ENCODE data around the gene ATIC.

DNA sequence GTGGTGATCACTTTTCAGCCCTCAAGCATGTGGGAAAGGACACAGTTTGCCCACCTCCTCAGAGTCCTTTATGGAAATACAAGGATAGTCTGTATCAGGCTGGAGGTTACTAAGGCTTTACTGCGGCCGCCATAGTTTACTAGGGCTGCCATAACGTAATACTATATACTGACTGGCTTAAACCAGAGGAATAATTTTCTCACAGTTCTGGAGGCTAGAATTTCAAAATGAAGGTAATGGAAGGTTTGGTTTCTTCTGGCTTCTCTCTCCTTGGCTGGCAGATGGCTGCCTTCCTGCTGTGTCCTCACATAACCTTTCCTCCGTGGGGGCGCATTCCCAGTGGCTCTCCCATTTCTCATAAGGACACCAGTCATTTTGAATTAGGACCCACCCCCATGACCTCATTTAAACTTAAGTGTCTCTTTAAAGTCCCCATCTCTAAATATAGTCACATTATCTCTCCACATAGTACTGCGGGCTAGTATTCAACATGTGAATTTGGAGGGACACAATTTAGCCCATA lies 12.5 kb upstream of the ATIC start:
- TF ChIP-seq, protein P1, sequence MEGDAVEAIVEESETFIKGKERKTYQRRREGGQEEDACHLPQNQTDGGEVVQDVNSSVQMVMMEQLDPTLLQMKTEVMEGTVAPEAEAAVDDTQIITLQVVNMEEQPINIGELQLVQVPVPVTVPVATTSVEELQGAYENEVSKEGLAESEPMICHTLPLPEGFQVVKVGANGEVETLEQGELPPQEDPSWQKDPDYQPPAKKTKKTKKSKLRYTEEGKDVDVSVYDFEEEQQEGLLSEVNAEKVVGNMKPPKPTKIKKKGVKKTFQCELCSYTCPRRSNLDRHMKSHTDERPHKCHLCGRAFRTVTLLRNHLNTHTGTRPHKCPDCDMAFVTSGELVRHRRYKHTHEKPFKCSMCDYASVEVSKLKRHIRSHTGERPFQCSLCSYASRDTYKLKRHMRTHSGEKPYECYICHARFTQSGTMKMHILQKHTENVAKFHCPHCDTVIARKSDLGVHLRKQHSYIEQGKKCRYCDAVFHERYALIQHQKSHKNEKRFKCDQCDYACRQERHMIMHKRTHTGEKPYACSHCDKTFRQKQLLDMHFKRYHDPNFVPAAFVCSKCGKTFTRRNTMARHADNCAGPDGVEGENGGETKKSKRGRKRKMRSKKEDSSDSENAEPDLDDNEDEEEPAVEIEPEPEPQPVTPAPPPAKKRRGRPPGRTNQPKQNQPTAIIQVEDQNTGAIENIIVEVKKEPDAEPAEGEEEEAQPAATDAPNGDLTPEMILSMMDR (IDR thresholded peaks at IDR 0.05) = no peak
- no peak for TF ChIP-seq POLR2A (IDR thresholded peaks at IDR 0.05)

Measured in Peyer's patch (tissue), 4 donors.